Stomach (tissue), 9 donors: Measurements from ENCODE around the gene ISG15. TPM values are rescaled to one million over a fixed set of nuclear protein-coding genes. Genes with fewer than 3 reads are reported as not detected.

ENCODE experiments used
- DNase-seq, 2 donors: peaks; one replicate each; pipeline versions ENCODE4 v3.0.0 to v3.0.0-alpha.2; 2013 to 2019
- H3K27ac ChIP-seq, 5 donors: fragments of 200-600 bp in 4 of 5; sonication (generic) in 4 of 5; one replicate each; pipeline ENCODE4 v1.5.1; 2013 to 2019; ENCODE audit warnings: mild to moderate bottlenecking in 1 of 5, moderate library complexity in 1 of 5
- H3K27me3 ChIP-seq, 3 donors: fragments of 200-600 bp; sonication (generic); one replicate each; pipeline ENCODE4 v1.5.1; 2017 to 2019; ENCODE audit warnings: mixed run types in 1 of 3
- H3K36me3 ChIP-seq, 4 donors: fragments of 200-600 bp; sonication (generic); 1 replicate in 3 of 4; 2 replicates in 1 of 4; pipeline ENCODE4 v1.5.1; 2016 to 2019
- H3K4me1 ChIP-seq, 4 donors: fragments of 200-600 bp; sonication (generic); one replicate each; pipeline ENCODE4 v1.5.1; 2016 to 2019
- H3K4me3 ChIP-seq, 4 donors: fragments of 200-600 bp; sonication (generic) in 3 of 4; one replicate each; pipeline ENCODE4 v1.5.1; 2016 to 2019; ENCODE audit warnings: mild to moderate bottlenecking in 1 of 4
- H3K9me3 ChIP-seq, 4 donors: fragments of 200-600 bp; sonication (generic); one replicate each; pipeline ENCODE4 v1.5.1; 2016 to 2019
- CTCF ChIP-seq, 7 experiments: fragments of 450-650 bp in 4 of 7; fragments of 200-600 bp in 3 of 7; sonication (generic) in 3 of 7; IDR thresholded peaks; one replicate each; pipeline ENCODE4 v1.5.1; 2016 to 2019; ENCODE audit warnings: antibody characterized with exemption in 7 of 7, control low read depth in 2 of 7, mild to moderate bottlenecking in 1 of 7
- EP300 ChIP-seq: sonication (generic); formaldehyde crosslinking; IDR thresholded peaks from one replicate; pipeline ENCODE4 v1.6.1; 2017; ENCODE audit warnings: antibody characterized with exemption
- POLR2A ChIP-seq, 4 donors: fragments of 450-650 bp; IDR thresholded peaks; one replicate each; pipeline ENCODE4 v1.6.1; 2016; ENCODE audit warnings: antibody characterized with exemption in 4 of 4, control low read depth in 2 of 4, mild to moderate bottlenecking in 1 of 4, moderate library complexity in 1 of 4
- POLR2AphosphoS5 ChIP-seq, 3 donors: sonication (generic); formaldehyde crosslinking; IDR thresholded peaks; one replicate each; pipeline ENCODE4 v1.6.1; 2016; ENCODE audit warnings: antibody characterized with exemption in 3 of 3
- WGBS, 5 donors: extraction: QIAGEN DNeasy Blood & Tissue Kit in 3 of 5; methylation state at CpG; one replicate each; pipeline versions ENCODE4 v1.1.5 to v1.1.7; 2013 to 2018; 5-methylcytosine and 5-hydroxymethylcytosine counted together
- intact Hi-C: fragments of 100-400 bp; cut with DNase I; formaldehyde crosslinking; loops from one replicate; pipeline ENCODE4 v1.15.1; 2023; ENCODE audit warnings: low total_unique reads
- polyA plus RNA-seq, 3 donors: library from polyadenylated mRNA; stranded (reverse); fragments of 200-250 nt; gene quantifications; one replicate each; pipeline ENCODE4 v1.2.3, GENCODE V29; 2013
- small RNA-seq, 4 donors: library from RNA; depleted of rRNA; stranded (forward); fragments of <200 nt; gene quantifications; one replicate each; pipeline ENCODE3, GENCODE V24; 2016
- total RNA-seq, 5 donors: library from RNA; depleted of rRNA; stranded (reverse); fragments of >200 nt; gene quantifications; one replicate each; pipeline versions ENCODE4 v1.1.0 to v1.2.3, GENCODE V29; 2014 to 2016
- donor health status: healthy with polysubstance abuse.
- donor health status: Bipolar disorder and iron deficiency.
- donor health status: healthy.

Gene ISG15
- total and polyA plus RNA-seq, 8 donors, result 16.3 to 105 (median 49.1) TPM

GRCh38 chr1:1063261-1063944 is 50.1 kb downstream of the ISG15 start:
- no peak for TF ChIP-seq EP300
- no peak for TF ChIP-seq POLR2A (IDR thresholded peaks at IDR 0.05)
- no peak for TF ChIP-seq POLR2AphosphoS5 (IDR thresholded peaks at IDR 0.05)
- no peak for TF ChIP-seq CTCF (IDR thresholded peaks at IDR 0.05)
- intact Hi-C loops, result loop anchor here (5.0 kb wide), 1 partner anchor 81 kb away; the partner anchor contains the start of gene PERM1
- H3K4me1 ChIP-seq, result peaks cover 42 to 65% (median 63%) of the 10 kb centered on the region in 4 donors
- H3K27me3 ChIP-seq, result peaks cover 13 to 89% (median 70%) of the 10 kb centered on the region in 3 donors
- H3K36me3 ChIP-seq, result no peaks in the 10 kb centered on the region
- no peaks in the 10 kb centered on the region for H3K9me3 ChIP-seq
- H3K27ac ChIP-seq, result no peak overlapping the region
- 66 to 74% (median 71%) methylated on average over 13 to 24 of the region's 24 CpGs for WGBS, 5 donors
- DNase-seq, result no peak
- peak overlapping the region in 1 of 4 donors; percentile 5 for H3K4me3 ChIP-seq

Small RNA genes lying within 50 kb of the gene (small RNA-seq; reads per million reads assigned to genes)
- gene AL645608.3, result 0 reads per million in 4 donors

Other genes with a start within 250 kb of the ISG15 start
- 1 to 10 TPM in 4 of 5 donors, not detected in 1; 3.6 to 9.8 (median 4.7) TPM for gene SAMD11, start 89.6 kb upstream of the ISG15 start, total RNA-seq
- gene SAMD11, start 89.6 kb upstream of the ISG15 start, polyA plus RNA-seq, result 10 to 100 TPM in 1 of 3 donors, 1 to 10 TPM in 2; 3.5 to 23.3 (median 4.3) TPM
- 10 to 100 TPM; 30.4 to 69.2 (median 40.3) TPM for gene NOC2L, start 54.2 kb upstream of the ISG15 start, total RNA-seq
- gene NOC2L, start 54.2 kb upstream of the ISG15 start, polyA plus RNA-seq, result 10 to 100 TPM; 33.5 to 57.9 (median 50.1) TPM
- 10 to 100 TPM in 2 of 5 donors, 1 to 10 TPM in 3; 1.7 to 99.9 (median 8.1) TPM for gene KLHL17, start 52.9 kb upstream of the ISG15 start, total RNA-seq
- 10 to 100 TPM in 1 of 3 donors, 1 to 10 TPM in 2; 6.0 to 19.3 (median 7.2) TPM for gene KLHL17, start 52.9 kb upstream of the ISG15 start, polyA plus RNA-seq
- gene PLEKHN1, start 47.0 kb upstream of the ISG15 start, total RNA-seq, result 10 to 100 TPM in 1 of 5 donors, under 1 TPM in 3, not detected in 1; 0.29 to 29.2 (median 0.50) TPM
- 10 to 100 TPM in 1 of 3 donors, 1 to 10 TPM in 1, not detected in 1; 2.9 to 13.6 TPM for gene PLEKHN1, start 47.0 kb upstream of the ISG15 start, polyA plus RNA-seq
- under 1 TPM in 1 of 5 donors, not detected in 4; 0.43 TPM for gene PERM1, start 31.4 kb upstream of the ISG15 start, total RNA-seq
- under 1 TPM; 0.37 to 0.88 (median 0.46) TPM for gene PERM1, start 31.4 kb upstream of the ISG15 start, polyA plus RNA-seq
- 100 to 1,000 TPM in 1 of 5 donors, 10 to 100 TPM in 3, not detected in 1; 14.9 to 212 (median 60.8) TPM for gene HES4, start 13.4 kb upstream of the ISG15 start, total RNA-seq
- 10 to 100 TPM in 2 of 3 donors, 1 to 10 TPM in 1; 4.0 to 29.3 (median 13.4) TPM for gene HES4, start 13.4 kb upstream of the ISG15 start, polyA plus RNA-seq
- gene AGRN, start 6.6 kb downstream of the ISG15 start, total RNA-seq, result 100 to 1,000 TPM in 2 of 5 donors, 10 to 100 TPM in 3; 38.0 to 459 (median 77.8) TPM
- gene AGRN, start 6.6 kb downstream of the ISG15 start, polyA plus RNA-seq, result 10 to 100 TPM in 2 of 3 donors, 1 to 10 TPM in 1; 3.5 to 33.7 (median 31.9) TPM
- gene RNF223, start 60.8 kb downstream of the ISG15 start, total RNA-seq, result 1 to 10 TPM in 2 of 5 donors, not detected in 3; 1.4 to 5.9 TPM
- 1 to 10 TPM; 3.2 to 8.1 (median 3.4) TPM for gene RNF223, start 60.8 kb downstream of the ISG15 start, polyA plus RNA-seq
- 10 to 100 TPM; 15.8 to 67.0 (median 33.8) TPM for gene C1orf159, start 102.6 kb downstream of the ISG15 start, total RNA-seq
- gene C1orf159, start 102.6 kb downstream of the ISG15 start, polyA plus RNA-seq, result 10 to 100 TPM; 10.2 to 17.1 (median 12.8) TPM
- 1 to 10 TPM in 1 of 5 donors, not detected in 4; 6.4 TPM for gene TTLL10, start 160.4 kb downstream of the ISG15 start, total RNA-seq
- gene TTLL10, start 160.4 kb downstream of the ISG15 start, polyA plus RNA-seq, result under 1 TPM in 2 of 3 donors, not detected in 1; 0.13 to 0.46 TPM
- gene TNFRSF18, start 193.1 kb downstream of the ISG15 start, total RNA-seq, result 10 to 100 TPM in 1 of 5 donors, 1 to 10 TPM in 1, not detected in 3; 1.7 to 11.9 TPM
- 1 to 10 TPM in 1 of 3 donors, under 1 TPM in 1, not detected in 1; 0.37 to 3.6 TPM for gene TNFRSF18, start 193.1 kb downstream of the ISG15 start, polyA plus RNA-seq
- under 1 TPM in 1 of 5 donors, not detected in 4; 0.55 TPM for gene TNFRSF4, start 200.7 kb downstream of the ISG15 start, total RNA-seq
- 1 to 10 TPM; 1.7 to 4.5 (median 4.2) TPM for gene TNFRSF4, start 200.7 kb downstream of the ISG15 start, polyA plus RNA-seq
- 100 to 1,000 TPM in 2 of 5 donors, 10 to 100 TPM in 3; 50.3 to 404 (median 65.3) TPM for gene SDF4, start 218.5 kb downstream of the ISG15 start, total RNA-seq
- 10 to 100 TPM; 50.4 to 83.6 (median 61.9) TPM for gene SDF4, start 218.5 kb downstream of the ISG15 start, polyA plus RNA-seq
- 10 to 100 TPM in 1 of 5 donors, 1 to 10 TPM in 3, not detected in 1; 1.8 to 13.8 (median 8.1) TPM for gene B3GALT6, start 218.7 kb downstream of the ISG15 start, total RNA-seq
- gene B3GALT6, start 218.7 kb downstream of the ISG15 start, polyA plus RNA-seq, result 1 to 10 TPM; 3.7 to 9.7 (median 6.7) TPM
- gene C1QTNF12, start 233.2 kb downstream of the ISG15 start, total RNA-seq, result 10 to 100 TPM in 2 of 5 donors, 1 to 10 TPM in 2, not detected in 1; 1.5 to 21.3 (median 6.4) TPM
- 1 to 10 TPM in 2 of 3 donors, not detected in 1; 1.6 to 3.2 TPM for gene C1QTNF12, start 233.2 kb downstream of the ISG15 start, polyA plus RNA-seq